GM18868 (cell line): Measurements from ENCODE around the gene ADCY1.
"Not testable (repeated sequence)": the region's sequence is repeated elsewhere in the genome, so short reads cannot be mapped to it uniquely, and the experiment has no call there.

Experiments used
- ATAC-seq: cut with Tn5 transposase; IDR thresholded peaks from one replicate; pipeline ENCODE4 v1.9.1; 2021; ENCODE audit warnings: mild to moderate bottlenecking, moderate library complexity; ENCODE audit not compliant: unreplicated experiment

Gene ADCY1

DNA sequence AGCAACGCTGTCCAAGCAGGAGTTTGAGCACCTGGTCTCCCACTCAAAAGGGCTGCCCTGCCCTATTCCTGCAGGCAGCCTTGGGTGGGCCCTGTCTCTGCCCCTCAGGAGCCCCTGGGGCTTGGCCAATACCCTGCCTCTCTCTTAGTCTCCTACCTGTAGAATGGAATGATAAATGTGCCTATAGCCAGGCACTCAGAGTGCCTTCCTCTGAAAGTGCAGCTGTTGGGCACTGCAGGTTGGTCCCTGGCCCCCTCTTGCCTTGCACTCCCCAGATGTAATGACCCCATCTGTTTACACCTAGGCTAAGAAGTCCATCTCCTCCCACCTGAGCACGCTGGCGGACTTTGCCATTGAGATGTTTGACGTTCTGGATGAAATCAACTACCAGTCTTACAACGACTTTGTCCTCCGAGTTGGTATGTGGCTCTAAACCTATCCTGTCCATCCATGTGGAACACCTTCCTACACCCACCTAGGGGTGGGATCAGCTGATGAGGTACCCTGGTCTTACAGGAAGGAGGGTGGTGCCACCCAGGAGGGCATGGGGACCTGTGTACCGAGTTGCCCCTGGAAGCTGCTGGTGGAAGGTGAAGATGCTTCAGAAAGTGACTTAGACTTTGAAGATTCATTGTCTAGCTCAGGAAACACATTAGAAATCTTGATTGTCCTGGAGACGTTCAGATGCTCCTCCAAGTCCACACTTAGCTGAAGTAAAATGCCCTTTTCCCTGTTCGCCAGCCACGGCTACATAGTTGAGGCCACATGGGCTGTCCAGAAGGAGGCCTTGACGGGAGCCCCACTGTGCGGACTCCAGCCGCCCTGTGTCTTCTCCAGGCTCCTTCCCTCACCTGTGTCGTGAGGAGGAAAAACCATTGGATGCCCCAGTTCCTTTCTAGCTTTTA is 134.1 kb downstream of the ADCY1 start:
- ATAC-seq: no peak

DNA sequence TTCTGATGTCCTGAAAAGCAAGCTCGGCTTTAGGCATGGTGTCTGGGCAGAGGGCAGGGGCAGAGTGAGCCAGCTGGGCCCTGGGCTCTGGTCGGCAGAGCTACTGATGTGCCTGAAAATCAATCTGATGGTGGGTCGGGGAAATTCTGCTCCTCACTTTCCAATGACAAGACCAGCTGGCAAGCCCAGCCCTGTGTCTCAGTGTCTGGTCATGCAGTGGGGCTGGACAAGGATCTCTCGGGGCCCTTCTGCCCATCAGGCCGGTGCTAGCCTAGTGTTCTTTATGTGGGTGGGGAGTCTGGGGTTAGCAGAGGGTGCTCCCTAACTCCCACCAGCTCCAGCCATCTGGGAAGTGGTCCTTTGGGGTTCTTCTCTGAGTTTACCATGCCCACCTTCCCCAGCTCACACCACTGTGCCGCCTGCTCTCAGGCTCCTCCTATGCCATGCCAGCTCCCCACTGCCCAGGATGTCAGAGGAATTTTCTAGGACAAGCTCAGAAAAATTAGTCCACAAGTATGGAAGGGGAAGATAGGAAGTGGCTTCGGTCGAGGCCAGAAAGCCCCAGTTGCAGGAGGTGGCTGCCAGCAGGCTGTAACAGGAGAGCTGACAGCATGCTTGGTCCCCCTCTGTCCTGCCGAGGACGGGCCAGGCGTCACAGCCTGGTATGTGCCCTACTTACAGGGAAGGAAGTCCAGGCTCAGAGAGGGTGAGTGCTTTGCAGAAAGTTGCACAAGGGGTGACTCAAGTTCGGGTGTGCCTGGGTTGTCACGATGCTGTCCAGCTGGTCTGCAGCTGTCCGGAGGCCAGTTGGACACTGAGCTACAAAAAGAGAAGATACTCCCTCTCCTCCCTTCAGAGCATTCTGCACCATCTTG is 135.2 kb downstream of the ADCY1 start:
- ATAC-seq: no peak

DNA sequence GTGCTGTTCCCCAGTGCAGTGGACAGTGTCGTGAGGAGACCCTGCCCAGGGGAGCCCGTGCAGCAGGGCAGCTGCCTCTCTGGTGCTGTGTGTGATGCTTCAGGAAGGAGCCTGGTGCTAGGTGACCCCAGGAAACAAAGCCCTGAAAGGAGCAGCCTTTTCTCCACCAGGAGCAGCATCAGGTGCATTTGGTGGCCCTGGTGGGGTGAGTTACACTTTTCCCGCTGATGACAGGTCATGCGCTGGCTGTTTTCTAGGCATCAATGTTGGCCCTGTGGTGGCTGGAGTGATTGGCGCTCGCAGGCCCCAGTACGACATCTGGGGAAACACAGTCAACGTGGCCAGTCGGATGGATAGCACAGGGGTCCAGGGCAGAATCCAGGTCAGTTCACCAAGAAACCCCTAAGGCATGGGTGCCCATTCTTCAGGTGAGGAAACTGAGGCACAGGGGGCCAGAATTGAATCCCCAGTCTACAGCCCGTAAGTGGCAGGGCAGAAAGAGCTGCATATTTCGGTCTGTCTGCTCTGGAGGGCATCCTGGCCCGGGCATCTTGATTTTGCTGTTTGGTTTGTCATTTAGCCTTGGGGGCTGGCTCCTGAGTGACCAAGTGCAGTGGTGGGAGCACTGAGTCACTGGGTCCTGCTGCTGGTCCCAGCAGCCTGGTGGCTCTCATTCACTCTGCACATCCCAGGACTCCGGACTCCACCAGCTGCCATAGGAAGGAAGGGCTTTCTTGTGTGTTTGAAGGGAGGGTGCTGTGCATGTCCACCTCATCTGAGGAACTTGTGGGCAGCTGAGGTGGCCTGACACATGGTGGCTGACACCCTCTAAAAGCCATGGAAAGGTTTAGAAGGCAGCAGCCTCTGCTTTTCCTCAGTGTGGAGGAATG is 136.3 kb downstream of the ADCY1 start:
- no peak for ATAC-seq

DNA sequence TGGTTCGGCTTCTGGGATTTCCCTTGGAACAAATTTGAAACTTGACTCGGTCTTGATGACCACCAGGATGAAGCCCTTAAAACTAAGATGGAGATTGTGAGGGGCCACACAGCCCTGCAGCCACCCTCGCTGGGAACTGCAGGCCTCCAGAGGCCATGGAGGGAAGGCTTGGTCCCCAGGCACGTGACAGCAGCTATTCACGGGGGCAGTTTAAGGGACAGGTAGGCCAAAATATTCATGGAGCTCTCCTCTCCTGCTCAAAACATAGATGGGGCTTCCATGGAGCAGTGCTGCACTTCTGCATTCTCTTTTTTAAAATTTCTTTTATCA is 137.0 kb downstream of the ADCY1 start:
- ATAC-seq: no peak

DNA sequence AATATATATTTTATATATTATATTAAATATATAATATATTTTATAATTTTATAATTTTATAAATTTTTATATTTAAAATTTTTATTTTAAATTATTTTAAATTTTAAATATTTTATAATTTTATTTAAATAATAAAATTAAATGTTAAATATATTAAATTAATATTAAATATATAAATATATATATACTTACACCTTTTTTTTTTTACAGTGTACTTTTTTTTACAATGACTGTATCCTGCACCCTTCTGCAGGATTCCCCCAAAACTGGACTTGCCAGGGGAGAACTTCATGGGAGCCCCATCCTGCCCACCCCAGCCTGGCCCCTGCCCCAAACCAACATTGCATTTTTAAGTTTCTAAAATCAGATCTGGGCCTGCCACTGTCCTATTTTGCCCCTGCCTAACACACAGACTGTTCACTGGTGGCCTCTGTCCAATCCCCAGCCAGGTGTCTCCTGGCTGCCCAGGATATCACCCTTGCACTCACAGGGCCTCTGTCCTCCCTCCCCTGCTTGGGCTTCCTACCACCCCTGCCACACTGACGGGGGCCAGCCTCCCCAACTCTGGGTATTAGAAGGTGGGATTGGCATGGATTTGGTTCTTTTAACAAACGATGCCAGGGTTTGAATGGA is 138.0 kb downstream of the ADCY1 start:
- ATAC-seq: no peak

DNA sequence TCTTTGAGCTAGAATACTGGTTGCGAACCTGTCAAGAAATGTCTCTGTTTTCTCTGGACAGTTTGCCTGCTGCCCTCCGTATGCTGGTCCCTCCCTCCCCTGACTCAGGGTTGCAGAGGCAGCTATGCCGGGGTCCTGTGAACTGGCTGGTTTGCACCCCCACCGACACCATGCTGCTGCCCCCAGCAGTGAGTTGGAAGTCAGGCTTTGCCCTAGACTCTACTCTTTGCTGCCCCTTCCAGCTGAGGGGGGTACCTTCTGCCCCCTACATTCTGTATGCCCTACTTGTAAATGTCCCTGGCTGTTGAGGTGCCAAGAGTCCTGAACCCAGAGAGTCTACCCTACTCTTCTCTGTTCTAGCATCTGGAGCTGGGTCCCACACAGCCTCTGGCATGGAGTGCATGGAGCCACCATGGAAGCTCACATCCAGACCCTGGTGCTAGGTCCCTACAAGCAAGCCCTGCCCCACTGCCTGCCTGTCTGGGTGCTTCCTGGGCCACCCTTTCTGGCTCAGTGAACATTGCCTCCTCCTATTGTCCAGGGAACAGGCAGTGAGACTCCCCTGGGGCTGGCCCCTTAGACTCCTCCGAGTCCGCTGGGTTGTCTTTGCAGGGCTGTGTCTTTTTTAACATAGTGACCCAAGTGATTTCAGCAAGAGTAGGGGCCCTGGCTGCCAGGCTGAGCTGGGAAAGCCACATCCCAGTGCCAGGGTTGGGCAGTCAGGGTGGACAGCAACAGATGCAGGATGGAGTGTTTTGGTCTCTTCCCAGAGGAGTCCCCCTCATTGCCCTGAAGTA is 138.9 kb downstream of the ADCY1 start:
- no peak for ATAC-seq

DNA sequence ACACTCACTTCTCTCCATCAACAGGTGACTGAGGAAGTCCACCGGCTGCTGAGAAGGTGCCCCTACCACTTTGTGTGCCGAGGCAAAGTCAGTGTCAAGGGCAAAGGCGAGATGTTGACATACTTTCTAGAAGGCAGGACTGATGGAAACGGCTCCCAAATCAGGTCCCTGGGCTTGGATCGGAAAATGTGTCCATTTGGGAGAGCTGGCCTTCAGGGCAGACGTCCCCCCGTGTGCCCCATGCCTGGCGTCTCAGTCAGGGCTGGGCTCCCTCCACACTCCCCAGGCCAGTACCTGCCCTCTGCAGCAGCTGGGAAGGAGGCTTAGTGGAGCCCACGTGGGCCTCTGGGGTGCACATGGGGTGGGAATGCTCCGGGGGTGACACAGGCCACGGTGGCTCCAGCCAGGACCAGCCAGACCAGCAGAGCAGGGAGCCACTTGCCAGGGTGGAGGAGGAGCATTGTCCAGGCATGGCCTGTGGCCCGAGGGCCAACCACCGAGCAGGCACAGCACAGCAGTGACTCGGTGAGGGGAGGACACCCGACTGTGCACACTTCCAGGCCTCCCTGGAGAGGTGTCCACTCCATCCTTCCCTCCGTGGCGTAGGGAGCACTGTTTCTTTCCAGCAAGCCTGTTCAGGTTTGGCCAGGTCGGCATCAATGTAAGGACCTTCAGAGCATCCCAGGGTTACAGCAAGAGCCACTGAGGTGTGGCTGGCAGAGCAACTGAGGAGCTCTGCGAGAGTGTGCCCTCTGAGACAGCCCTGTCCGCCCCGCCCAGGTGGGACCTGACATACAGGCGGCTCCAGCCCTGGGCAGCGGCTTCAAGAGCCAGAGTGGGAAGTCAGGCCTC is 139.7 kb downstream of the ADCY1 start:
- ATAC-seq: no peak

DNA sequence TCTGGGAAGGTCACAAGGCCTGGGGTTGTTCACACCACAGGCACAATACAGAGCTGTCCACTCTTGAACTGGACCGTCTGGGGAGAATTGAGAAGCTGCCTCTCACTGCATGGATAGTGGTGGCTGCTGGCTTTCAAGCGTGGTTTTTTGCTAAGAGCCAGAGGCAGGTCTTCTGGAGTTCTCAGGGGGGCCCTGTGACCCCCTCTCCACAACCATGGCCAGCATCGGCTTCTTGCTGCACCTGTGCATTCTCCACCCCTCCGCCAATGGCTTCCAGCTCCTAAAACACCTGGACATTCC is 140.3 kb downstream of the ADCY1 start:
- no peak for ATAC-seq

DNA sequence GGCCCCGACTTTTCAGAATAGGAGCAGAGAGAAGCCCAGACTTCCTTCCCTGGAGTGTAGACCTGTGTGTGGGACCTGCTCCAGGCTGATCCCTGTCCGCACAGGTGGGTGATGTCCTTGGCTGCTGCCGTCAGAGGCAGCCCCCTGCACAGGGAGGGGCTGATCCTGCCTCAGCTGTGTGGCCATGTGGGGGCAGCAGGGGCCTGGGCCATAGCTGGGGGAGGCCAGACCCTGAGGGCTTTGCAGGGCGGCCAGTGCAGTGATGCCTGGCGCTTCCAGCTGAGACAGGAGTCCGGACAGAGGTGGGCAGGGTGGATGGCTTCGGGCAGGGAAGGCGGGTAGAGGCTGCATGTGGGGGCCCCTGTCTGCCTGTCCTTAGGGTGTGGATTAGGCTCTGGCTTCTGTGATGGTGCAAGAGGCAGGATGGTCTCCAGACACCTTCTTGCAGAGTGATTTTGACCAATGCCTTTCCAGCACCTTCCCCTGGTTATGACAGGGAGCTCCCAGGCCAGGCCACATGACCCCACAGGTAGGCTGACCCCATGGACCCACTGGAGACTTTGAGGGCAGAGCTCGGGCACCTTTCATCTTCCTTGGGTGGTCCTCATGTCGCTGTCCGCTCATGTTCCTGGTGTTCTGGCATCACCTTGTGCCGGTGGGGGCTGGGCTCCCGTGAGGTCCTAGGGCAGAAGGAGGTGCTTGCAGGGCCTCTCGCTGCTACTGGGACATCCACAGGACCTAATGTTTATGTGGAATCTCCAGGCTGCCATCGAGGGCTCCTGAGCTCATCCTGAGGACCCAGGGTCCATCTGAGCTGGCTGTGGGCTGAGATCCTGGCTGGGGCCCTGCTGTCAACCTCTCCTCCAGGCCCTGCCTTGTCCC is 141.5 kb downstream of the ADCY1 start:
- no peak for ATAC-seq

DNA sequence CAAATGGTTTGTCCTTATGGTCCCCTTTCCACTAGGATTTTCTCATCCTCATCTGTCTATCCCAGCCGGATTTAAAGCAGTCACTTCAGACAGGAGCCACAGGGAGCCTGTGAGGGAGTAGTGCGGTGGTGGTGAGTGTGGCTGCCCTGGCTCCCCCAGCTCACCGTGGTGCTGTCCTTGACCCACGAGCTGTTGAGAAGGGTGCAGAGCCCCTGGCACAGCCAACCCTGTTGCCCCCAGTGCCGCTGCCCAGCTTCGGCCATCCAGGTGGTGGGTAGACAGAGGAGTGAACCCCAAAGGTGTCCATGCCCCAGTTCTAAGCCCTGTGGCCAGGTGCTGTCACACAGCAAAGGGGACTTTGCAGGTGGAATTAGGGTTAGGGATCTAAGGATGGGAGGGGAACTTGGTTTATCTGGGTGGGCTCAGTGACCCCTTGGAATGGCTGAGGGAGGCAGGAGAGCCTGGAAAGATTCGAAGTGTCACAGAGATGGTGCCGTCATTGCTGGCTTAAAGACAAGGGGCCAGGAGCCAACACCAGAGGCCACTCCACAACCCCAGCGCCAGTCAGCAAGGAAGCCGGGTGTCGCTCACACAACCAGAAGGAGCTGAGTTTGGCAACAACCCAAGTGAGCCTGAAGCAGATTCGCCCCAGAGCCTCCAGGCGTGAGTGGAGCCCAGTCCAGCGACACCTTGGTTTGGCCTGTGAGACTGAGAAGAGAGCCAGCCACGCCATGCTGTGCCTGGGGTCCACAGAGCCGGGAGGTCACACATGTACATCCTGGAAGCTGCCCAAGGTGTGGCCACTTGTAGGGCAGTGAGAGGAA is 142.4 kb downstream of the ADCY1 start:
- ATAC-seq: no peak

DNA sequence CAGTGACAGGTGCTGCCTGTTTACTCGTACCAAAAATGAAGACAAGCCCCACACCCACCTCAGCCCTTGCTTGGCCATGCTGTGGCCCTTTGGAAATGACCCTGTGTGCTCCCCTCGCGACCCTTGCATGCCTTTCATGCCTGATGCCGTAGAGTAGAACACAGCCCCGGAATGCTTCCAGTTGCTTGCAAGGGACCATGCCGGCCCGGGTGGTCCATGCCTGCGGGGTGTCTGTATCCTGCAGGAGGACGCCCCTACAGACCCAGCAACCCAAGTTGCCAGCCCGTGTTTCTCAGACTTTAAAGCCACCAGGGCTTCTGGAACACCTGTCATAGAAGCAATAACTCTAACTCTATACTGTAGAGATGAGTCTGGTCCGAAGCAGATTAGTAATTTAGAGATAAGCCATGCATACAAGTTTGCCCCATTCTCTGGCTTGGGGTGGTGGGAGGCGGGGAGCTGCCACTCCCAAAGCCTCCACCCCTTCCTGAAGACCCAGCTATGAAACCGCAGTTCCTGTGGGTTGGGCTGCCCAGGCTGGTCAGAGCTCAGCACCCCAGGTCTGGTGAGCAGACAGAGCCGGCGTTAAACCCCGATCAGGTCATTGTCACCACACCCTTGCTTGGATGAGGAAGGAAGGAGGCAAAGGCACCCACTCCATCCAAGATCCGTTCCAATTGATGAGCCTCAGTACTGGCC is 143.5 kb downstream of the ADCY1 start:
- no peak for ATAC-seq

DNA sequence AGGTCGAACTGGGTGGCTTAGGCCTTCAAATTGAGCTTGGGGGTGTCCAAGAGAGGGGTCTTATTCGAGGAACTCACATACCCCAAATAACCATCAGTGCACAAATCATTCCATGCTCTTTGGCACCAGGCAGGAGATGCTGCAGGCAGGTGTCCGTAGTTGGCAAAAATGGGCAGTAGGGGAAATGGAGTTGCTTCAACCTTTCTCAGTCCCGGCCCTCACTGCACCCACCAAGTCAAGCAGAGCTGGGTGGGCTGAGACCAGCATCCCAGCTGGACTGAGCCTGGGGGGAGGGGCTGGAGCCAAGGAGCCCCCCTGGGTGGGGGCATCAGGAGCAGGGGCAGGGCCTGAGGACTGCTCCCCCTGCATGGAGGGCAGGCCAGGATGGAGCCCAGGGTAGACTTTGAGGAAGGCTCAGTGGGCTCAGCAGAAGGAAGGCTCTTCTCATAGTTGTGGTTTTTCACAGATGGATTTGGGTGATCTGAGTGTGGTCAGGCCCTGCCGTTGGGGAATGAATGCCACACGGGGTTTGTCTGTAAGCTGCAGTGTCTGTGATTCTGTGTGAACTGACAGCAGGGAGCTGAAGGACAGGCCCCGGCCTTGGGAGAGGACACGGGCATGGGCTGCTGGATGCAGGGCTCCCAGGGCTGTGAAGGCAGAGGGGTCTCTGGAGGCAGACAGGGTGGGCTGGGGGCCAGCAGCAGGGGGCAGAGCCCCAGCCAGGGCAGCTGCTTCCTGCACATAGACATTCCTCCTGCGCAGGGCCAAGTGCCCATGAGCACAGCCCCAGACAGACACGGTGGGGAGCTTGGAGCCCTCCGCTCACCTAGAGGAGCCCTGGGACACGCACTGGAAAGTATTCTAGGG is 144.5 kb downstream of the ADCY1 start:
- ATAC-seq: no peak

DNA sequence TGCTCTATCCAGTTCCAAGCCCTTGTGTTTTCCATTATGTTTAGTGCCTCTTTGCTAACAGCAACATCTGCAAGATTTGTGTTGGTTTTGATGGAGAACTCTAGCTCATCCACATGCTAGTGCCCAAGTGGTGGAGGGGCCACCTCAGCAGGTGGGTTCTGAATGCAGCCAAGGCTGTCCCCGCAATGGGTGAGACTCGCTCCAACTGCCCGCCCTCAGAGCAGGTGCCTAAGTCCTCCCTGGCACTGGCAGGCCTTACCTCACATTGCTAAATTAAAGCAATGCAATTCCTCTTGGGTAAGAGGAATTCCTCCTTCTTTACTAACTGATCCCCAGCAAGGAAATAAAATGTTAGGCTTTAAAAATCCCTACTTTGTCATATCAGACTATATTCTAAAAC is 146.8 kb downstream of the ADCY1 start:
- ATAC-seq: no peak

DNA sequence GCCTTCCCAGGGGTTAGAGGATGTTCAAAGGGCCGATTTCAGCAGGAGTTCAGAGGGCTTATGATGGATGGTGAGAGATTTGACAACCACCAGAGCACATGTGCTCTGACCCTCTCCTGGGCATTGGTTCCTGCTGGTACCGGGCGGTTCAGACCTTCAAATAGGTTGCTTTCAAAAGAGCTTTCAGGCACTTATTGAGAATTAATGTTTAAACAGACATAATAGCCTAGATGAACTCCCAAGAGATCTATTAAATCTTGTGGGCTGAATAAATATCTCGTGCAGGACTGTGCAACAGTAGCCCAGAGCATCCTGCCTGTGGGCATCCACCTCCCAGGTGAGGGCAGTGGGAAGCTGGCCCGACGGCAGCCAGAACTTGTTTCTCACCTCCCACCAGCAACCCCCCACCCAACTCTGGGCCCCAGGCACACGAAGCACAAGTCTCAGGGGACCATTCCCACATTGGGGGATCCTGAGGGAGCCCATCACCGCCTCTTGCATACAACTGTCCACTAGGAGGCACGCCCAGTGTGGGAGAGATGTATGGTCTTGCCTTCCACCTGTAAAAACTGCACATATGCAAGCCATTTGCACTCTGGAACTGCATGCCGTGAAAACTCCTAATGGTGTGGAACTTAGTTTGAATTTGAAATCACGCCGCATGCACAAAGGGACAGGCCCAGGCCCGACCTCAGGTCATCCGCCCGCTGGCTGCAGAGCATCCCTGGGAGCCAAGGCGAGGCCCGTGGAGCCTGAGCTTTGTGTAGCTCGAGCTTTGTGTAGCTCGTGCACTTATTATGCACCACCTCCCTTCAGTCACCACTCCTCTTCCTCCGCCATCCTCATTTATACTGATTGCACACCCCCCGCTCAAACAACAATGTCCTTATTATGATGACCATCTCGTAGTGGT is 147.8 kb downstream of the ADCY1 start:
- no peak for ATAC-seq

DNA sequence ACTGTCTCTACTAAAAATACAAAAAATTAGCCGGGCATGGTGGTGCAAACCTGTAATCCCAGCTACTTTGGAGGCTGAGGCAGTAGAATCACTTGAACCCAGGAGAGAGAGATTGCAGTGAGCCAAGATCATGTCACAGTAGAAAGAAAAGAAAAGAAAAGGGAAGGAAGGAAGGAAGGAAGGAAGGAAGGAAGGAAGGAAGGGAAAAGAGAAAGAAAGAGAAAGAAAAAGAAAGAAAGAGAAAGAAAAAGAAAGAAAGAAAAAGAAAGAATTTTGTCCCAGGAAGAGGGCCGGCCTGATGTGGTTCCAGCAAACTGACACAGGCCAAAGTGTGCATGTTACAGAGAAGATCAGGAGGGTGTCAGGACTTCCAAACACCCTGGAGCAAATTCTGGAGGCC is 151.1 kb downstream of the ADCY1 start:
- not testable (repeated sequence) for ATAC-seq
